HG03060 (cell line): ENCODE measurements around the gene PROK2.

Experiments
- ATAC-seq: cut with Tn5 transposase; IDR thresholded peaks from one replicate; pipeline ENCODE4 v1.9.1; 2021; ENCODE audit warnings: low read depth, moderate number of reproducible peaks; ENCODE audit not compliant: unreplicated experiment

The PROK2 gene

DNA sequence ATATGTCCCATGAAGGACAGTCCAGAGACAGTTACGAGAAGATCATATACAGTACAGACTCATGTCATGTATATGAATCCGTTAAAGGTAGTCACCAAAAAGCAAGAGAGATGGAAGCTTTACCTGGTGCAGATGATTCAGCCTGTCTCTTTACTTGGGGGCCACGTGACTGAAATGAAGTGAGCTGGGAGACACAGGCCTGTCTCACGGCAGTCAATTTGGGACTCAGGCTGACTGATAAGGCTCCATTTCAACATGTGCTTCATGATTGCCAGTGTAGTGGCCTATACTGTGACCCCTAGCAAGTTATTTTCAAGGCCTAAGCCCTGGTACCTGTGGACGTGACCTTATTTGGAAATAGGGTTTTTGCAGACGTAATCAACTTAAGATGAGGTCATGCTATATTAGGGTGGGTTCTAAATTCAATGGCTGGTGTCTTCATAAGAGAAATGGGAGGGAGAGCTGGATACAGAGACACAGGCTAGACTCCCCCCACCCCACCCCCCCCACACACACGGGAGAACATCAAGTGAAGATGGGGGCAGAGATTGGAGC, 3.0 kb upstream of the PROK2 start:
- no peak for ATAC-seq

DNA sequence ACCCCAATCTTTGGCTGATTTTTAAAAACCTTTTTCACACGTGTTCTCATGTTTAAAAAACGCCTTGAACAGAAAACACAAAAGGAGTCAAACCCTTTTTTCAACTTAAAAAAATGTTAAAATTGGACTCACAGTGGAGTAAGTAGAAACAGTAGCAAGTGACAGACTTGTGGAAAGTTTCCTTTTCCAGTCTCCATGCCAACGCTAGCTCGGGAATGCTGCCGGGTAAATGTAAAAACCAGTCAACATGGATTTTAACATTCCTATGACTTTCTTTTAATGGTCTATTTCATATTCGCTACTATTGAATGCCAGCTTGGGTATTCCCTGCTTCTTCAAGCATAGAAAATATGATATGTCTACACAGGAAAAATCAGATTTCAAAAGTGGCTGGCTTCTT, 1.6 kb upstream of the PROK2 start:
- no peak for ATAC-seq

DNA sequence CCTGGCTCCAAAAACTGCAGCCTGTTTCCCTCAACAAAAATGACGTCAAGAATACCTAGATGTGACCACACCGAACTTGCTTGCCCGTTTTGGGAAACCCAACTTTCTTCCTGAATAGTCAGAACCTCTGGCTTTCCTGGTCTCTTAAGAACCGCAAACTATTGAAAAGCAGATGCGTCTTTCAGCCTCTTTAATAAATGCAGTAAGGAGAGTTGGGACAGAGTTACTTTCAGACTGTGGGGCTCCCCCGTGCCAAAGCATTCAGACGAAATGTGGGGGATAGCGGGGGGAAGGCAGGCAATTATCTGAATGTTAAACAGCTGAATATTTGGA, 1.2 kb upstream of the PROK2 start:
- no peak for ATAC-seq

DNA sequence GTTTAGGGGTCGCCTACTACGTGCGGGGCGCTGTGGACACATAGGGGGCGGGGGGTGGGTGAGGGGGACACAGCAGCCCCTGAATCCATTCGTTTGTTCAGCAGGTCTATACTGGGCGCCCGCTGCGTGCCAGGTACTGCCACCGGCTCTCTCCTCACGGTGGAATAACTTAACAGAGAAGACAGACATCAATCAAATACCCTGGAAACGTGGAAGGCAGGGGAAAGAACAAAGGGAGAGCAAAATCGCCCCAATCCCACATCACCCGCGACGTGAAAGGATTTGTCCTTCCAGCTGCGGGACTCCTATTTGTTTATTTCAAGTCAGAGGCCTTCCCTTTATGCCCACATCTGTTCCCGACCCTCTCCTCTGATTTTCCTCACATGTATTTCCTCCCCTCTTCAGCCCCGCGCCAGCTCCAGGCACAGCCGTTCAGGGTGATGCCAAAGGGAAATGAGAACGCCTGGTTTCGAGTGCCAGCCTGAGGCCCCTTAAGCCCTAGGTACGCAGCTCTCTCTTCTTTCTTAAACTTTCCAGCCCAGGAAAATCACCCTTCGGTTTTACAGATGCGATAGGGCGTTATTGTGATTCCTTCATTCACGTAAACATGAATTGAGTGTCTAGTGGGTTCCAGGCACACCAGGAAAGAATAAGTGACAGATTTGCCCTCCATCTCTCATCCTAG, 726 bp upstream of the PROK2 start:
- ATAC-seq = no peak

DNA sequence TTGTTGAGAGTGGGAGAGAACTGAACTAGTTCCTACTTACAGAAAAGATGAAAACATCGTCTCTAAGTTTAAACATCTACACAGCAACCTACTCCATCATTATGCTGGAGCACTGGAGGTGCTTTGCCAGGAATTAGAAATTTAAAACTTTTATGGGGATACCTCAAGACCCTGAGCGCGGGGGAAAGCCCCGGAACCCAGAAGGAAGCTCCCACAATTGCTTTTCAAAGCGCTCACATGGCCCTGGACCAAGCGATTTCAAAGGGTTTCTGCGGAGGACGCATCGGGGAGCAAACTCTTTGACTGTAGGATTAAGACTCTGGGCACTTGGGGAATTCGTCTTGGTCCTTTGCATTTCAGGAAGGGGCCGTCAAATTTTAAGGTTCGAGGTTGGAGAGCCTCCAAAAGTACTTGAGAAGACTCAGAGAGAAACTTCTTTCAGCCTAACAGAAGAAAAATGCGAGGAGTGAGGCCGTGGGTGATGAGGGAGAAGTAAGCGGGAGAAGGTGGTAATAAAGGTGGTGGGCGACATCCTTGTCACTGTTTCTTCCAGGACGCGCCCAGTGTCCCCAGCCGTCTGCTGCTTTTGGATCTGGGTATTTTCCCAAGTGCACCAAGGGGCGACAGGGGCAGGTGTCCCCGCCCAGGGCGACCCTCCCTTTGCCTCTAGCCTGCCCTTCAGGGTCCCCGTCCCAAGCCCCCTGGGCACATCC, 591 bp downstream of the PROK2 start:
- no peak for ATAC-seq

DNA sequence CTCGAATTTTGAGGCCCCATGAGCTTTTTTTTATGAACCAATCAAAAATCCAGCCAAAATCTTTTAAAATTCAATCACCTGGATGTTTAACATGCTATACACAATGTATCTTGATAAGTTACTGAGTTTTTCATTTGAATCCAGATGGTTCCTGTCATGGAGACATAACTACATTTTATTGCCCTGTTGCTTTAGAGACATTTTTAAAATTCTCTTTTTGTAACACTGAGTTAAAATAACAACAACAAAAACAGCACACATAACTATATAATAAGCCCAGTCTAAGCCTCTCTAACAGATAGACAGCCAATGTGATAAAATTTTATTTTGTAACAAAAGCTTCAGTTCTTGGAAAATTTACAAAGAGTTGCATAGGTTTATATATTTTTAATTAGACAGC, 1.8 kb downstream of the PROK2 start:
- no peak for ATAC-seq

DNA sequence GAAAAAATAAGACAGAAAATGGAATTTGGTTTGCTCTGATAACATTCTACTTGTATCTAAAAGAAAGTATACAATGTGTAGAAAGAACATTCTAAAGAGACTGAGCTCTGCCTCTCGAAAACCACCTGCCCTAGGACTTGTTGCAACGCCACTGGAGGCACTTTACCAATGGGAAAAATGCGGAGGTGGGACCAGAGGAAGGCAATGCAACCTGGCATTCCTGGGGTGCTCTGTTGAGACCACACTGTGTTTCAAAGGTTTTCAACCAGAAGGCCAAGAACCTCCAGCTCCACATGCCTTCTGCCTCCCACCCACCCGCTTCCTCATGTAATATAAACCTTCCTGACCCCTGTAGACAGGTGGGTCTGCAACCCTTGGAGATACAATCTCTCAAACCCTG, 4.5 kb downstream of the PROK2 start:
- no peak for ATAC-seq

DNA sequence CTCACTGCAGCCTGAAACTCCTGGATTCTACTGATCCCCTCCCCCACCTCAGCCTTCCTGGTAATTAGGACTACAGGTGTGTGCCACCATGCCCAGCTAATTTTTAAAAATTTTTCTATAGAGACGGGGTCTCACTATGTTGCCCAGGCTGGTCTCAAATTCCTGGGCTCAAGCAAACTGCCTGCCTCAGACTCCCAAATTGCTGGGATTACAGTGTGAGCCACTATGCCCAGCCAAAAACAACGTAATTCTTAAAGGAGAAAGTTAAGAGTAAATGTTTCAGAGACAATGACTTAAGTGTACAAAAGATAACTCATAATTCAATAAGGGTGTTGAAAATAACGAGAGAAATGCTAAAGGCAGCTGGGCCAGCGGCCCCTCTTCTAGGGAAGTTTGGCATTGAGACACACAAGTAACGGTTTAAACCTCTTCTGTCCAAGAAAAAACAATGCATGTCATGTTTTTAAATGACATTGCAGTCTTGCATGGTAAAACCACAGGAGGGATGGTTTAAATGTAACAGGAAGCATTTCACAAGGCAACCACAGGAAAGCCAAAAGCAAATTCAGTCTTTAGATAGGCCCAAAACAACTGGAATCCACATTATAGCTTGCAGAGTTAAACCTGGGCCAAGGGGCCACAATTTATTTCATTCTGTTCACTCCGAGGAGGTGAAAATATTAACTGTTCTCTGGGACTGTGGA, 5.1 kb downstream of the PROK2 start:
- no peak for ATAC-seq

DNA sequence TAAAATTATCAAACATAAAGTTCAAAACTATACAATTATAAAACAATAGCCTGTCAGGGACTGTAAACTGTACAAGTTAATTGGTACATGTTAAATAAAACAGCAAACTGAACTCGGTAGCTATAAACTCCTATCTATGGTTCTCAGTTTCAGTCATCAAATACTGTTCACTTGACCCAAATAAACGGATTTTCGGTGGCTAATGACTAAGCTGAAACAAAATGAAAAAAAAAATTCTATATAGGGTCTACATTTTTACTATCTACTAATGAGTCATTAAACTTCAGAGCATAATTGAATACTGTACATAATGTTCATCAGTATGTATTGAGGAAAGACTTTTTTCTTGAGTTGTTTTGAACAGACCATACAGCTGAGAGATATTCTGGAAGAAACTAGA, 6.6 kb downstream of the PROK2 start:
- ATAC-seq = no peak

DNA sequence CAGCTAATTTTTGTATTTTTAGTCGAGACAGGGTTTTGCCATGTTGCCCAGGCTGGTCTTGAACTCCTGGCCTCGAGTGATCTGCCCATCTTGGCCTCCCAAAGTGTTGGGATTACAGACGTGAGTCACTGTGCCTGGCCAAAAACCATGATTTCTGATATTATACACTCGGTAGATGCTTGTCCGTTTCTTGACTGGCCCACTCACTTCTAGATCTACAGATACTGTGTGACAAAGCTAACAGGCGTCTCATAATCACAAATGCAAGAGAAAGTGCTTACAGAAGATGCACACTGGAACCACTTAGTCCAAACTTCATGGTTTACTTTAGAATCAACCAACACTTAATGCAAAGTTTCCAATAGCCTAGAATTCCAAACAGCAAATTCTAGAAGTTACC, 8.4 kb downstream of the PROK2 start:
- no peak for ATAC-seq

DNA sequence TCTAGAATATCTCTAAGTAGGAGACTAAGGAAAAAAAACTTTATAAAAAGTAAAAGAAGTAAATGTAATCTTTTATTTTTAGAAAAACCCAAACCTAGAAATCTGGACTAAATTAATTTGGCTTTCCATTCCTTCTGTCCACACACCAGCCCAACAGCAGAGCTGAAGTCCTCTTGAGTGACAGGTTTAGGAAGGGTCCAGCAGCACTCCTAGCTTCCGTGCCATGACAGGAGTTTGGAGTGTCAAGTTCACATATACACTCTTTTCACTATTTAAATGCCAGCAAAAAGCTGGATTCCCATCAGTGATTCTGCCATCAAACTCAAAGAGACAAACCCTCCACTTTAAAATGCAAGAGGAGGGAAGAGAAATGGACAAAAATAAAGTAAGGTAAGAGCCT, 13.1 kb downstream of the PROK2 start:
- no peak for ATAC-seq

DNA sequence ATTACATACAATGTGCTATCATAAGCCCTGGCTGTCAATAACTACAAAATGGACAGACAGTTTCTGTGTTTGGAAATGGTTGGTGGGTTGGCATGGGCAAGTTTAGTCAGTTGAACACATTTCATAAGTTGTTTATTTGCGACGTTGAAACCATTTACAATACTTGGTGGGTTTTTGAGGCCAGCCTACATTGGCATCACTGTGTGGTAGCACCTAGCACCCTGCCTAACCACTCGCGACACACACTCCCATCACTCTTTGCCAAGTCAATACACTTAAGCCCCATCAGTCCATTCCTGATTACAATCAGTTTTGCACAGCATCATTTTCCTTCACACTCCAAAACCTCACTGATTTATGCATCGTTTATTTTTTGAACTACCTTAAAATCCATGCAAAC, 13.8 kb downstream of the PROK2 start:
- ATAC-seq = no peak

DNA sequence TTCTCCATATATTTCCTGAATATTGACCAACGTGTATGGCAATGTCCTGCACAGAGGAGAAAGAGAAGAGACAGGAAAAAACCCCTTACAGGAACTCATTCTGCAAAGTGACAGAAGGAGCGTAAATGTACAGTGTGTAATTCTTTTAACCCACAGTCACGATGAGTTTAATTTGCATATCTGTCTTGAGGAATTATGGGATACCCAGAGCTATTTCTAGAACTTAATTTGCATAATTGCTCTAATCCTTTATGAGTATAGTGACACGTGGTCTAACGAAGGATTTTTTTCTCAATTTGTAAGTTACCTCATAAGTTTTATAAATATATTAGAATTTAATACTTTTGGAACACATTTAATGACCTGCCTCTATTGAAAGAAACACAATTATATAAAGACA, 21.5 kb downstream of the PROK2 start:
- ATAC-seq = no peak

DNA sequence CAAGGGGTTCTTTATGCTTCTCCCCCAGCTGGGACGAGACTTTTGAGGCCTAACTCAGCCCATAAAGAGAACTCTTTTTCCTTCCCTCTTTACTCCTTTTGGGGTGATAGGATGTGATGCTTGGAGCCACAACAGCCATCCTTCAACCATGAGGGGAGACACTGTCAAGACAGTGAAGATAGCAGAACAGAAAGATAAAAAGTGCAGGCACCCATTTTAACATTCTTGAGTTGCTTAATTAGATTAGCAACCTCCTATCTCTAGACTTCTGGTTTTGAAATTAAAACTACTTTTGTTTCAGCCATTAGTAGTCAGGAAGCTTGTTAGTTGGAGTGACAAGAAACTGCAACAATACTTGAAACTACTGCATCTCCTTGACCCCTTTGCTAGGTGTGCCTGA, 24.8 kb downstream of the PROK2 start:
- no peak for ATAC-seq

DNA sequence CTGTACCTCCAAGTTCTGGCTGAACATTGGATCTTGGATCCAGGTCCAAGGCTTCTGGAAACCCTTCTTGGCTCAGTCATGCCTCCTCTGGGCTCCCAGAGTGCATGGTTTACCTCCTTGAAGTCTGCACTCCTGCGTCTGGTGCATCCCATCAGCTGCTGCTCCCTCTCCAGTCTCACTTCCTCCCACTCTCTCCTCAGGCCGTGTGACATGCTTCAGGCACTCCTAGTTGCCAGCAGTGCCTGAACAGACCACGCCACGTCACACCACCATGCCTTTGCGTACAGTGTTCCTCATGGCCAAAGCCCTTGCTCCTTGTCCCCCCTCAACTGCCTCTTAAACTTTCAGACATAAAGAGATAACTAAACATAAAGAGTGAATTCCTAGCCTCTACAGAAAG, 25.5 kb downstream of the PROK2 start:
- ATAC-seq = no peak

DNA sequence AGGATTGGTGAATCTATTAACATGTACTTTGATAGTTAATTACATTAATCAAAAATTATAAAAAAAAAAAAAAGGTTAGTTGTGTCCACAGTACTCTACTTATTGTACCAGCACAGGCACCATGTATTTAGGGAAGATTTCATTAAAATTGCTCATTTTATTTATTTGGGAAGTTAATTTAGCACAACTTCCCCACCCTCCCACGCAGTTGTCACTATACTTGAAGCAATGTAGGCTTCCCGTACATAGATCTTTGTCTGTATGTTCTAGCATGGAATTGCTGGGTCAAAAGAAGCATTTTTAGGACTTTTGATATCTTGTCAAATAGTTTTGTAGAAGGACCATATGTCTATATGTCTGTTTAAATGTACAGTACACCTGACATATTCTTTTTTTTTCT, 26.9 kb downstream of the PROK2 start:
- no peak for ATAC-seq

DNA sequence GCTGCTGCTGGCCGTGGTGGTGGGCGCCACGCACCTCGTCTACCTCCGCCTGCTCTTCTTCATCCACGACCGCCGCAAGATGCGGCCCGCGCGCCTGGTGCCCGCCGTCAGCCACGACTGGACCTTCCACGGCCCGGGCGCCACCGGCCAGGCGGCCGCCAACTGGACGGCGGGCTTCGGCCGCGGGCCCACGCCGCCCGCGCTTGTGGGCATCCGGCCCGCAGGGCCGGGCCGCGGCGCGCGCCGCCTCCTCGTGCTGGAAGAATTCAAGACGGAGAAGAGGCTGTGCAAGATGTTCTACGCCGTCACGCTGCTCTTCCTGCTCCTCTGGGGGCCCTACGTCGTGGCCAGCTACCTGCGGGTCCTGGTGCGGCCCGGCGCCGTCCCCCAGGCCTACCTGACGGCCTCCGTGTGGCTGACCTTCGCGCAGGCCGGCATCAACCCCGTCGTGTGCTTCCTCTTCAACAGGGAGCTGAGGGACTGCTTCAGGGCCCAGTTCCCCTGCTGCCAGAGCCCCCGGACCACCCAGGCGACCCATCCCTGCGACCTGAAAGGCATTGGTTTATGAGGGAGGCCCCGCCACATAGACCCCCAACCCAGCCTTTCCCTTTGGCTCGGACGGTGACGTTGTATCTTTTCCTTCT, 30.2 kb downstream of the PROK2 start:
- ATAC-seq = no peak

DNA sequence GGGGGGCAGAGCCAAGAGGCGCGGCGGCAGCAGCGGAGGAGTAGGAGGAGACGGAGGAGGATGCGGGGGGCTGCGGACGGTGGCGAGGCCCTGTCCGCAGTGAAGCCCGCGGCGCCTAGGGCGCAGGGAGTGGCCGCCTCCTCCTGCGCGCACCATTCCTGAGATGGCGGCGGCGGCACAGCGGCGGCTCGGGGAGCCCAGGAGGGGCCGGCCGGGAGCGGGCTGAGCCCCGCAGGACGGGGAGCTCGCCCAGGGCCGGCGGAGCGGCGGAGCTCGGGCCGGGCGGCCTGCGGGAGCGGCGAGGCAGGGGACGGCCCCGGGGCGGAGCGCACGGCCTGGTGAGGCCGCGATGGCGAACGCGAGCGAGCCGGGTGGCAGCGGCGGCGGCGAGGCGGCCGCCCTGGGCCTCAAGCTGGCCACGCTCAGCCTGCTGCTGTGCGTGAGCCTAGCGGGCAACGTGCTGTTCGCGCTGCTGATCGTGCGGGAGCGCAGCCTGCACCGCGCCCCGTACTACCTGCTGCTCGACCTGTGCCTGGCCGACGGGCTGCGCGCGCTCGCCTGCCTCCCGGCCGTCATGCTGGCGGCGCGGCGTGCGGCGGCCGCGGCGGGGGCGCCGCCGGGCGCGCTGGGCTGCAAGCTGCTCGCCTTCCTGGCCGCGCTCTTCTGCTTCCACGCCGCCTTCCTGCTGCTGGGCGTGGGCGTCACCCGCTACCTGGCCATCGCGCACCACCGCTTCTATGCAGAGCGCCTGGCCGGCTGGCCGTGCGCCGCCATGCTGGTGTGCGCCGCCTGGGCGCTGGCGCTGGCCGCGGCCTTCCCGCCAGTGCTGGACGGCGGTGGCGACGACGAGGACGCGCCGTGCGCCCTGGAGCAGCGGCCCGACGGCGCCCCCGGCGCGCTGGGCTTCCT, 31.0 kb downstream of the PROK2 start, which contains the start of gene GPR27:
Gene GPR27, plus strand, starts transcription at position 155 of the 909 bp plus-strand sequence. Its CDS starts 195 bp downstream, at position 350.
- no peak for ATAC-seq

DNA sequence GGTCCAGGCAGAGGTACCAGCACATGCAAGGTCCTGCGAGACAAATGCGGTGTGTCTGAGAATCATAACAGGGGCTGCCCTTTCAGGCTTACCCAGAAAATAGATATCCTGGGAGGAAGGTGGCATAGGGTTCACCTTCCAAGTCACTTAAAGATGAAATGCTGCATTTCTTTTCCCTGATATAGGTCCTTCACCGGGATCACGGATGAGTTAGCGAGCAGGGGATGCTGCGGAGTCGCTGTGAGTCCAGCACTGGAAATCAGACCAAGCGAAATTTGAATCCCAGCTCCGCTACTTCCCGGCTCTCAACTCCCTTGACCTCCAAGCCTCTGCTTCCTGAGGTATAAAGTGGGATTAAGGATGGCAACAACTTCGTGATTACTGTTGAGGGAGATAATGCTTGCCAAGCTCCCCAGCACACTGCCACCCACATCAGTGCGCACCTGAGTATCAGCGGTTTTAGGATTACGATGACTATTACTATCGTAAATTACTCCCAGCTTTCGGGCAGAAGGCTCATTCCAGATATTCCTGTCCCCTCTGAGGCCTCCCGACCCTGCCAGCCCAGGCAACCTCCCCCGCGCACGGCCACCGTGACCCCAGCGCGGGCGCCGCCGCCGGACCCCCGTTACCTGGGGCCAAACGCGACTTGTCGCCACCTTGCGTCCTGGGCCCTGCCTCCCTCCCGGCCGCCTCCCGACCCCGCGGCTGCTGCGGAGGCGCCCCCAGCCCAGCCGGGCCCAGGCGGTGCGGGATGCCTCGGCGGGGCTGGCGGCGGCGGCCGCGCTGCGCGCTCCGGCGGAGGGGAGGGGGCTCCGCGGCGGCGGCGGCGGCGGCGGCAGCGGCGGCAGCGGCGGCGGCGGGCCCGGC, 31.9 kb downstream of the PROK2 start:
- ATAC-seq = no peak
